ENCODE results near the gene DLG2.
"Not testable (repeated sequence)": the region's sequence is repeated elsewhere in the genome, so short reads cannot be mapped to it uniquely, and the experiment has no call there.

The DLG2 gene

DNA sequence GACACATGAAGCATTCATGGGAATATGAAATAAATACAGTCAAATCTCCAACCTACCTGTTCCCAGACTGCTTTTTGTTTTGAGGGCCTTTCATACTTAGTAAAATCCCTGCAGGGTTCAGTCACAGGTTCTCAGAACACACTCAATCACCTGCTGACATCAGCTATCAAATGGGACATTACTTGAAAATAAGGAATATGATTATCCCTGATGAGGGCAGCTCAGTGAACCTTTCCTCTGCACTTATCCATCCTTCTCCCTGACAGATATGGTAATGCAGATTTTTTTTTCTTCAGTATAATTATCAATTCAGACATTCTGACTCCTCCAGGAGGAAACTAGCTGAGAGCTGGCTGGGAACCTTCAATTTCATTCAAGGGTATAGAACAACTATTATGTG lies 1213.6 kb downstream of the DLG2 start:
- no peak for DNase-seq

DNA sequence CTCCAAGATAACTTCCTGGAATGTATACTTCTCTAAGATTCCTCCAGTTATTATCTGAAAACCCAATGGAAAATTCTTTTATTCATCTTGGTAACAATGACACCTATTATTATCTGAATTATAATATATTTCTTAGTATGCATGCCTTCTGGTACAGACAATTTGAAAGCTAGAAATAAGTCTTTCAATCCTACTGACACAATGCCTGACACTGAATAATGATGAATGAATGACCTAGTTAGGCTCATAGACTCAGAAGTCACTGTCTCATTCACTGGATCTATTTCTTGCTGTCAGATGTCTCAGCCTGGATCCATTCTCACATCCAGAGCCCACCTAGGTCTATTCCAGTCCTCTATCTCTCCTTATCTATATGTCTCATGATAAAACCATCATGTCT lies 1214.3 kb downstream of the DLG2 start:
- no peak for DNase-seq

DNA sequence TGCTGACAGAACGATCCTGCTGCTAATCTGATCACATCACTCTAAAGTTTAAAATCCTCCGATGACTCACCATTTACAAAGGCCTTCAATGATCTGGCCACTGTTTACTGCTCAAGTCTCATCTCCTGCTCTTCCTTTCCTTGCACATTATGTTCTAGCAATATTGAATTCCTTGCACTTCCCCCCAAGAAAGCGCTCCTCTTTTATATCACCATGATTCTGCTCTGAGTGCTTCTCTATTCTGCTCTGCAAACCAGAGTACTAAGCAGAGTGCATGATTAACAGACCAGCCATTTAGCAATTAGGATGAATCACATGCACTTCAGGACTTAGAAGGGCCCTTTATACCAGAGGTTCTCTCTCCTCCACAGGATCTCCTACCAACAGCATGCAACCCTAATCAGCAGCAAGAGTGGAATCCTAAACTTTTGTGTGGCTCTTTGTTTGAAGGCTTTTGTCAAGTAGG lies 1218.2 kb downstream of the DLG2 start:
- DNase-seq: no peak

DNA sequence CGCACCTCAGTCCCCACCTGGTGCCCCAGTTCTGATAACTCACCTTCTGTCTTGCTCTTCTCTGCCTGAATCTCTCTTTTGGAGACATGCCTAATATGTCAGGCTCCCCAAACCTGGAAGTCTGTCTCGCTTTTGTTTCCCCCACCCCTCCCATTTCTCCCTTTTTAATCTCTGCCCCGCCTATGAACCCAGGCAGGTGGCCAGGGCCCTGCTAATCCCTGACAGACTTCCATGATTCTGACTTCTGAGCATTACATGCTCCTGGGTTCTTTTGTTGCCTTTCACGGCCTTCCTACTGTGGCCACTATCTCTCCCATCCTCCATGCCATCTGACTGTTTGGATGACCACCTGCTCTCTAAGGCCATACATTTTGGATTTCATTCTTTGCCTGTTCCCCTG lies 1220.1 kb downstream of the DLG2 start:
- no peak for DNase-seq

DNA sequence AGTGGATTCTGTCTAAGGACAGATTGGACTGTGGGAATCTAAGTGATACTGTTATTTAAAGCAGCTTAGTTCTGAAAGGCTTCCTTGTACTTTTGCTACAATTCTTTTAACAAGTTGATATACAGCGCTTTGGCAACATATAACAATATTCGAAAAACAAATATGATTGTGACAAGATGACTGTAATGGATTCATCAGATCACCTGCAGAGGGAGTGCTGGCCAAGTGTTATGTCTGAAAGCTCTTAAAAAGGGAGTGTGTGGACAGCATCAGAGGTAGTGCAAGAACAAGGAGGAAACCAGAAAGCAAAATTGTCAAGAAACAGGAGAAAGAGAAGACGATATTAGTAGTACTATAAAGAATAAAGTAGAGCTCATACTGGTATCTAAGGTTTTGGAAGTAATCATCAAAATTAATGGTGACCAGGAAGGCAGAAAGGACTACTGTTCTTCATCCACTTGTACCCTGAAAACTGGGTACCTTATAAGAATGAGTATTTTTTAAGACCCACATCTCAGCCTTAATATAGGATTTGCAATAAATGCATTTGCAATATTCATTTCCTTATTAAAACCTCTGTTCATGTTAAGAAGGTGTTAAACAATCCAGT lies 1229.0 kb downstream of the DLG2 start:
- no peak for DNase-seq

DNA sequence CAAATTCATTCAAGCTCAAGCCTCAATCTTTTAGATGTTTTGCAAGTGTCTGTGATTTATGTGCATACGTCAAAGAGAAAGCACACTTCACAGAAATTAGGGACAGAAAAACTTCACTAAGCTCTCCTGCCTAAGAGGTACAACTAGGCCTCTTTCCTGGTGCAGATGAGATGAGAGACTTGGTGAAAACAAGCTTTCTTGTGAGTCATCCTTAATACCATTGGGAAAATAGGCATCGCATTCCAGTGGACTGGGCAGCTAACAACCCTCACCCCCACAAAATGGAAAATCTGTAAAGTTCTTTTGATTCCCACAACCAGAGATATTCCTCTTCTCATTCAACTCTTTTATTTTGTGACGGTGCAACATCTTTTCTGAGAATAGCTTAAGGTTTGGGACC lies 1230.6 kb downstream of the DLG2 start:
- DNase-seq: no peak

DNA sequence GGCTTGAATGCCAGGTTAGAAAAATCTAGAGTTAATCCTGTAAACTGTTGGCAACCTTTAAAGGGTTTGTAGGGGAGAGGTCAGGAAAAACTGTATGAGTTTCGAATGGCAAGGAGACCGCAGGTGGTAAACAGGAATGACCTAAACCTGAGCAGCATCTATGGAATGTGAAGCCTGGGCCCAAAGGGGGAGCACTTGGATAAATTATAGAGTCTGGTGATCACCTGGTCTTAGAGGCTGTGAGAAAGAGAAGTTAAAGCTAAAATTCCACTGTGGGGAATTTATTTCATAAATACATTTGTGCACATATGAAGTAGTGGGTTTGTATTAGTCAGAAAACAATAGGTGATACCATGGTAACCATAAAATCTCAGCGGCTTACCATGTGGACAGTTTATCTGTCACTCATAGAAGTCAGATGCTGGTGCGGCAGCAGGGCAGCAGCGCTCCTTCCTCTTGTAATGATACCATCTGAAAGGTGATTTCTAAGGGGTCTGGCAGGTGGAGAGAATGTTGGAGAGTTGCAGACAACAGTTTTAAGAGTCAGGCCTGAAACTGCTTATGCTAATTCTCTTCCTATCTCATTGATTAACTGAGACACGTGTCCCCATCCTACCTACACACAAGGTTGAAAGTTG lies 1236.6 kb downstream of the DLG2 start:
- no peak for DNase-seq

DNA sequence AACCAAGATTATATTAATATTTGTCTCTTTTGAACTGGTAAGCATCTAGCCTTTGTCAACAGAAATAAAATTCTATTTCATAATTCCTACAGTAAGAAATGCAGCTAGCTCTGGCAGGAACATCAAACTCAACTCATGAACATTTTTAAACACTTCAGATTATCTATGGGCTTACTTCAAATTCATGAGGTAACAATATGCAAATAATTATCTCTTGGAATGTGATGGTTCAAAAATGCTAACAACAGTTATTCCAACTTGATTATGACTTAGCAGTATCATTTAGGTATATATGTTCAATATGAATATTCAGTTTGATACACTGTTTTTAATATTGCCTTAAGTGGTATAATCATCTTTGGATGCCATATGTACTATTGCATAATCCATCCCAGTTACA lies 1237.4 kb downstream of the DLG2 start:
- DNase-seq: no peak

DNA sequence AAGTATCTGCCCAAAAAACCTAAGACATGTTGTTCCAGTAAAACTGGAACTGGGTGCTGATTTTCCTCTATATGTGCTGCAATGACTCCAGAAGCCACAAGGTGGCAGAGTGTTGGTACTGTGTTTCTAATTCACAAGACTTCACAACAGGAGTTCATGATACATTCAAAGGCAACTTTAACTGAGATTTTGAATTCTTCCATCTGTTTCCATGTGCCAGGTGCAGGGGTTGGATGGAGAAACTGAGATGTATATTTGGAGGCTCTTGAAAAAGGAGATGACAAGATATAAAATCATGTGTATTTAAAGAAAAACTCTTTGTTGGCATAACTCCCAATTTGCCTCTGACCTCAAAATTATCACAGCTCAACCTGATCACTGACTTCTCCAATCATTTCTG lies 1242.4 kb downstream of the DLG2 start:
- no peak for DNase-seq

DNA sequence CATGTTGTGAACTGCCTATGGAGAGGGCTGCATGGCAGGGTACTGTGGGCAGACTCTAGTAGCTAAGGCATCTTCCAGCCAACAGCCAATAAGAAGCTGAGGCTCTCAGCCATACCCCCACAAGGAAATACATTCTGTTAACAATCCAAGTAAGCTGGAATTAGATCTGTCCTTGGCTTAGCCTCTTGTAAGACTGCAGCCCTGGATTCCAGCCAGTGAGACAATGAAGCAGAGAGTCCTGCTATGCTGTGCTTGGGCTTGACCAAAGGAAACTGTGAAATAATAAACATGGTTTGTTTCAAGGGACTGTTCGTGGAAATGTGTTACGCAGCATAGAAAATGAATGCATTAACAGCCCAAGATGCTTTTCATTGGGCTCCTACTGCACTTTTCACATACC lies 1243.6 kb downstream of the DLG2 start:
- no peak for DNase-seq

DNA sequence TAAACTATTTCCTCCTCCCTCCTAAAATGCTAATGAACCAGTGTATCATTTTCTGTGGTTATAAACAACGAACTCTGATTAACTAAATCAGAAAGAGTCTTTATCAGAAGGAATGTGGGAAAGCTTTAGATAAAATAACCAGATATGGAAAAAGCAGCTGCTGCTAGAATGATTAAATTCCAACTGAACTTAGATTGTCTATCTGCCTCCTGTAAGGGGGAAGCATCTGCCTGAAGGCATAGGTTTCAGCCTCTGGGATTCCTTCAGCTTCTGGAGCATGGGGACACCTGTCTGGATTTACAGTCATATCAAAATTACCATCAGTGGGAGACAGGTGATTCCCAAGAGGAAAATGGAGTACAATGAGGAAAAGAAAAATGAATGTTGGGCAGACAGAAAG lies 1245.5 kb downstream of the DLG2 start:
- no peak for DNase-seq

DNA sequence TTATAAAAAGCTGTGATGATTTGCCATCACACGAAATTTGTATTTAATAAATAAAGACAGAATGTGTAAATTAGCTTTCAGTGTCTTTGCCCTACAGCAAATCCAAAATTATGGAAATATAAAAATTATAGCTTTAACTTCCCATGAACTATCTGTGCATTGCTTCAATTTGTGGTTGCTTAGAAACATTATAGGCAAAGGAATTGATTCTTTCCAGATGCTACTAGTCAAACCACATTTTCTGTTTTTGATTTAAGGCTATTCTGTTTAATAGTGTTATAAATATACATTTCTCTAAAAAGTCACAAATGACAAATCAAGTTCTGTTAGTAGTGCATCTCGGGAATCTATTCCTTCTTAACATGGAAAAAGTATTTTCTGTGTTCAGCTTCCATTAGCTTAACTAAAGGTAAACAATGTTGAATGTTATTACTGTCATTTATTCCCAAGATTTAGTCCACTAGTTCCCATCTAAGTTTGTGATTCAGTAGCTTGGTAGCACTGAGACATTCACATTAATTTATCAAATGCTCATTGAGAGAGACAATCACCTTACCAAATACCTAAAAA lies 1254.7 kb downstream of the DLG2 start:
- no peak for DNase-seq

DNA sequence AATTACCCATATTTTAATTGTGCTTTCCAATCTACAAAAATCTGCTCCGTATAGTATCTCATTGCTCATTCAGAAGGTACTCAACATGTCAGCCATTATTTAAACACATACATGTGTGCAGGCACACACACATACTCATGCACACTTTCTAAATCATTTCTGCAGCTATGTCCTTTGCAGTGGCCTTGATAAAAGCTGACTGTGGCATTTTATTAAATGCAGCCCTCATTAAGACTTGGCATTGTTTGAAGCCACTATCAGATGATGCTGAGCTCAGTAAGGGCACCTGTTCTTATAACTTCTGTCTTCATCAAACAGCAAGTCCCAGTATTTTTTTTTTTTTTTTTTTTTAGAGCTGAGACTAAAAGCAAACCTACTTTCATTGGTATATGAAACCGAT lies 1269.1 kb downstream of the DLG2 start:
- DNase-seq: no peak

DNA sequence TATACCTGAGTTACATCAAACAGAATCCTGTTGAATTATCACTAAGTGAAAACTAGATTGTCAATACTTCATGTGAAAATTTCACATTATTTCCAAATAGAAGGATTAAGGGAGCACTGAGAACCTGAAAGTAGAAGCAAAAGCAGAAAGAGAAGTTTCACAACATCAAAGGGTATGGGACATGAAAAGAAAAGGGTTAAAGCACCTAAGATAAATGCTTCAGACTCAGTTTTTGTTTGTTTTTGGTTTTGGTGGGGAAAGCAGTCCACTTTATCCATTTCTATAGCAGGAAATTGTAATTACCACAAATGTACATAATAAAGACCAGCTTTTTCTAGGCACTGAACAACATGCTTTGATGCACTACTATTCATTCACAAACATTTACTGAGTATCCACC lies 1271.2 kb downstream of the DLG2 start:
- no peak for DNase-seq

DNA sequence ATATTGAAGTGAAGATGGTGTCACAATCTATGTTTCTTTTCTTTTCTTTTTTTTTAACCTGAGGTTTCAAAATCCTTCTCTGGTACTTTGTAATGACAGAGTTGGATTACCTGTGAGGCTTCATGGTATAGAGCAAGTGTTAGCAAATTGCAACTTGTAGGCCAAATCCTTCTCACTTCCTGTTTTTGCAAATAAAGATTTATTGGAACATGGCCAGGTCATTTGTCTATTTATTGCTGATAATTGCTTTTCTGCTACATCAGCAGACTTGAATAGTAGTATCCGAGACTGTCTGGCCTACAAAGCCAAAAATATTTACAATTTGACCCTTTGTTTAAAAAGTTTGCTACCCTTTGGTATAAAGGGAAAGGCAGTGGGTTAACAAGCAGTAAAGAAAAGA lies 1281.5 kb downstream of the DLG2 start:
- DNase-seq: no peak

DNA sequence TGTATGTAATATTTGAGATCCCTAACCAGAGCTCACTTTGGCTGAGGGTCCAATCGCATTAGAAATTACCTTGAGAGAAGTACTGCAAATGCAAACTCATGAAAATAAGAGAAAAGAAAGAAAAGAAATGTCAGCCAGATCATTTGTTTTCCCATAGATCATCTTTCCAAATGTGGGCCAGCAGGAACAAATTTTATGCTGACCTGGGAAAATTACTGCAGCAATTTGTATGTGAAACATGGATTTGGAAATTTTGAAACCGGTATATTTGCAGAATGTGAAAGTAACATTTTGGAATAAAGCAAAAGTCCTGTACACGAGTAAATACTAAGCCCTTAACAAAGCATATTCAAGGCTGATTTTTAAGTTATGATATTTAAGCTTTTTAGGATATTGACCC lies 1282.1 kb downstream of the DLG2 start:
- no peak for DNase-seq

DNA sequence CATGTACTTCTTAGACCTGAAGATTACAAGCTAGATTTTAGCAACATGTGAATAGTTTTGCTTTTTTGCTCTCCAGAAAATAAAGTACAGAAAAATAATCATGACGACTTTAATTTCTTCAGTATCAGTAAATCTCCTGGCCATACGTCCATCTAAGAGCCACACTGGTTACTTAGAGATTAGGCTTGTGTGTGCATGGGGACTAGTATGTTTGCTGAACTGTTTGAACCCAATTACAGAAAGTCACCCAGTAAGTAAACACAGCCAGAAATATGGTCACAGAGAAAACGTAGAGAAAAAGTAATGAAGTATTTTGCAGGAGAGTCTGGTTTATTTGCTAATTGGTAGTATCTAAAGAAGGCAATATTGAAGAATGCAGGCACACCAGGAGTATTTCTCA lies 1287.3 kb downstream of the DLG2 start:
- no peak for DNase-seq

DNA sequence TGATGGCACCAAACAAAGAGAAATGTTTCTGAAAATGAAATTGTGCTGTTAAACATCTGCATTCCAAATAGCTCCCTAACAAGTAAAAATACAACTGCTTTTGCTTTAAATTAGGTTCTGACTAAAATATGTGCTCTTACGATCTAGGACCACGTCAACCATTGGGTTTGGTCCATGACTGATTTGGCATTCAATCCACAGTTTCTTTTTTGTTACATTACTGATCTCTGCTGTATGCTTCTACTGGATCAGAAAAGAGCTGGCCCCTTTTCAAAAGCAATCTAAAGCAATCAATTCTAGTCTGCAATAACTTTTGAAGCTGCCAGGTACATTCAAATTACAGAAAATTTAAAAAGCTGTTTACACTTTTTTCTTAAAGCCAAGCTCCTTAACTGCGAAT lies 1293.9 kb downstream of the DLG2 start:
- no peak for DNase-seq

DNA sequence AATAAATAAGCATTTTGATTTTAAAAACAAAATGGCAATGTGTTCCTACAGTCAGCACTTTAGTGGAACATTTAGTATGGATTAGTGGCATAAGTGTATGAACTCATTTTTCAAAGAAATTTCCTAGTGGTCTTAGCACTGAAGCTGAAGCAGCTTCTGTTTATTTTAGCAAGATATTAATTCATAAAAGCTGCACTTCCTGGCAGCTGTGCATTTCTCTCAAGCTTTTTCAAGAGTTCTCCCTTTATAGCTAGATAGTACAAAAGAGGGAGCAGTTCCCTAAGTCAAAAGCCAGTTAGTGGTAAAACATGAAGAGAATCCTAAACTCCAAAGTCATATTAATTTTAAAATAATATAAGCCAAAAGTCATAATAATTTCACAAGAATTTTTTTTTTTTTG lies 1304.9 kb downstream of the DLG2 start:
- DNase-seq: no peak

DNA sequence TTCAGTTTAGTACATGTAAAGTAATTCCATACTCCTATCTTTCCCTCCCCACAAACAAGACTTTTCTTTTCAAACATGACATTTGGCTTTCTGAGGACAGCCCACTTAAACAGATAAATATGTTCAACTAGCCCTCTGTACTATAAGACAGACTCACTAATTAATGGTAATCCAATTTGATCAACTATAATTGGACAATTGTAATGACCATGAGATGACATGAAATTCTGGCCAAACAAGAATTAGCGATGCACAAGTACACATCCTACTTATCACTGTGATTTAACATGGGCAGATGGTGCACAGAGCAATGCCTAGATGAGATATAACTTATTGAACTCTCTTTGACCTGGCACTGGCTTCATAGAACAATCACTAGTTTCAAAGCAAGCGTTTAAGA lies 1307.3 kb downstream of the DLG2 start:
- DNase-seq: no peak

DNA sequence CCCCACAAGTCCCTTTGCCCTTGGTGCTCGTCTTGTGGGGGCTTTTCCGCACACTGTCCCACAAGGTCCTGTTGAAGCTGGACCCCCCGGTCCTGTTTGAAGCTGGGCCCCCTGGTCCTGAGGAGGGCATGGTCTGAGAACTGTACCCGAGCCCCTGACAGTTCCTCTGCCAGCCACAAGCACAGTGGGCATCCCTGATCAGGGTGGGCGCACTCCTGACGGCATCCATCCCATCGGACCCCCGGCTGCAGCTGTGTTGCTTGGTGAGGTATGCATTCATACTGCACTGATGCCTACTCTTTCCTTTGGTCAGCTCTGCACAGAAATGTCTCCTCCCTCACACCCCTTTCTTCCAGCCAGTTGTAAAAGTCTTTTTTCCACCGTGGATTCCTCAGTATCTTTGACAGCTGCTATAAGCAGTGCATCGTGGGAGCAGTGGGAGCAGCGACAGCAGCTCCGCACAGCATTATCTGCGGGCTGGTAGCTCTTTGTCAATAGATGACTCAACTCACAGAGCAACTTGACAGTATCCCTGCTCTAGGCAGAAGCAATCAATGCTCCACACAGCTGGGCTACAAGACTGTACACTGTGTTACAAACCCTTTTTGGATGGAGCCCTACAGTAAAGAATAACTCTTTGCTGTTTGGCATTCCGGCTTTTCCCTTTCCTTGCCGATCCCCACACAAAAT lies 1310.1 kb downstream of the DLG2 start:
- DNase-seq: no peak

DNA sequence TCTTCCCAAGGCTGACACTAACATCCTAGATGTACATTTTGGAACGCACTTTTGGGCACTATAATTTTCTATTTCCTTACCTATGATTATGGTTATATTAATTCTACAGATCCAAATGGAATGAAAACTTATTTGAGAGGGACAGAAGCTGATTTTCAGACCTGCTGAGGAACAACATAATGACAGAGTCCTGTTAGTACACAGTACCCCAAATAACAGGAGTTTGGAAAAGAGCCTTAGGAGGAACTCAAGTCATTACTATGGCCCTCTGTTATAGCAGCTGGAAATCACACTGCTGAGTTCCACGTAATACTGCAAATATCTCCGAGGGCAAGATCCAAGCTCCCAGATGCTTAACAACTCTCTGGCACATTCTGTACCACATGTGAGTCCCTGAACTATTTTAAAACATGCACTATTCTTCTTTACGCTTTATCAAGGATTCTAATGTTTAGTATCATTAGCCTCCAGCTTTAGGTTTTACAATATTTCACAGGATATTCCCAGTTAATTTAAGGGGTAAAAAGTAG lies 1313.2 kb downstream of the DLG2 start:
- DNase-seq: no peak

DNA sequence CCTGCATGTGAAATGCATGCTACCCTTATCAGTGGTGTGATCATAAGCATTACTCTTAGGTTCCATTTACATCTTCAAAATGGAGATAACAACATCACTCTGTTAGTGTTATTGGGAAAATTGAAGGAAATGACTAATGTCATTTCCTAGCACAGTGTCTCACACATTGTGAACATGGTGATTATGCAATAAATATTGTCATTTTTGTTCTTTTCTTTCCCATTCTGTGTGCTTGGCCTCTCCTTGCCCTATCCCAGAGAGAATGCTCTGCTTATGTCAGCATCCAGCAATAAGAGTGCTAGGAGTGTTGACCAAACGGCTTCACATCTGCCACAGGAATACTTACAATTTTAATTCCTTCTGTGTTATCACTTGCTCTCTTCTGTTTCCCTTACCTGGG lies 1316.9 kb downstream of the DLG2 start:
- DNase-seq: no peak

DNA sequence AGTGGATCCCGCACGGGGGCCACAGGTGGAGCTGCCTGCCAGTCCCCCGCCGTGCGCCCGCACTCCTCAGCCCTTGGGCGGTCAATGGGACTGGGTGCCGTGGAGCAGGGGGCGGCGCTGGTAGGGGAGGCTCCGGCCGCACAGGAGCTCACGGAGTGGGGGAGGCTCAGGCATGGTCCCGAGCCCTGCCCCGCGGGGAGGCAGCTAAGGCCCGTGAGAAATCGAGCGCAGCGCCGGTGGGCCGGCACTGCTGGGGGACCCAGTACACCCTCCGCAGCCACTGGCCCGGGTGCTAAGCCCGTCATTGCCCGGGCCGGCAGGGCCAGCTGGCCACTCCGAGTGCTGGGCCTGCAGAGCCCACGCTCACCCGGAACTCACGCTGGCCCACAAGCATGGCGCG lies 1318.7 kb downstream of the DLG2 start:
- DNase-seq: not testable (repeated sequence)
